ENCODE data around the gene CLDN14. TPM values are rescaled to one million over a fixed set of nuclear protein-coding genes. Genes with fewer than 3 reads are reported as not detected.

Gene CLDN14
- total and polyA plus RNA-seq, 4 experiments from 2014 or later, result not detected

- intact Hi-C loops (cut with micrococcal nuclease), result no loop called here
- no peak overlapping the region for H3K4me3 ChIP-seq (ENCODE audit: low read length in 2 of 2)
These were observed 48.7 kb downstream of the CLDN14 start for GRCh38 chr21:36431252-36431651.

GRCh38 chr21:36430841-36431240, 49.1 kb downstream of the CLDN14 start:
- ChIA-PET POLR2A (ENCODE audit: partially characterized antibody) (no interaction called here), CTCF (ENCODE audit: partially characterized antibody) (interaction anchor here (1.0 kb wide), 1 partner anchor 11 kb away, joined by 3 read pairs; no protein-coding TSS in a partner anchor)
- H3K27ac ChIP-seq (ENCODE audit: low read depth, low read length), result no peak overlapping the region
- H3K4me3 Mint-ChIP-seq, result peak overlapping the region in 4 of 8 donors; percentile 57 to 87 (median 80)
- no peak overlapping the region for H3K27ac Mint-ChIP-seq
- peaks cover 8% of the 10 kb centered on the region for H3K4me1 ChIP-seq (ENCODE audit: insufficient read depth, low read length)
- H3K4me1 Mint-ChIP-seq, result peaks cover 4 to 18% (median 9%) of the 10 kb centered on the region in 4 donors
- no peak for DNase-seq
- no peaks in the 10 kb centered on the region for H3K36me3 Mint-ChIP-seq
- H3K36me3 ChIP-seq (ENCODE audit: insufficient read depth, low read length), result no peaks in the 10 kb centered on the region
- H3K4me3 ChIP-seq (ENCODE audit: low read length in 2 of 2), result no peak overlapping the region
- H3K9me3 Mint-ChIP-seq, result peaks cover 0 to 2% (median 0%) of the 10 kb centered on the region in 8 donors
- no peaks in the 10 kb centered on the region for H3K27me3 ChIP-seq (ENCODE audit: insufficient read depth, low read length)
- H3K9me3 ChIP-seq (ENCODE audit: control insufficient read depth in 1 of 2, low read length in 2 of 2), result no peaks in the 10 kb centered on the region
- intact Hi-C loops (cut with micrococcal nuclease), result no loop called here
- peaks cover 11 to 16% of the 10 kb centered on the region in 2 donors for H3K27me3 Mint-ChIP-seq

More at GRCh38 chr21:36431252-36431651, 48.7 kb downstream of the CLDN14 start:
- H3K4me3 Mint-ChIP-seq, result no peak overlapping the region
- Histone ChIP-seq H3K9me3 (ENCODE audit: control insufficient read depth in 1 of 2, low read length in 2 of 2) (no peaks in the 10 kb centered on the region), H3K27me3 (ENCODE audit: insufficient read depth, low read length) (no peaks in the 10 kb centered on the region), H3K27ac (ENCODE audit: low read depth, low read length) (no peak overlapping the region), H3K4me1 (ENCODE audit: insufficient read depth, low read length) (peaks cover 8% of the 10 kb centered on the region), H3K36me3 (ENCODE audit: insufficient read depth, low read length) (no peaks in the 10 kb centered on the region)
- peaks cover 4 to 18% (median 9%) of the 10 kb centered on the region in 4 donors for H3K4me1 Mint-ChIP-seq
- no peak overlapping the region for H3K27ac Mint-ChIP-seq
- H3K27me3 Mint-ChIP-seq, result peaks cover 11 to 16% of the 10 kb centered on the region in 2 donors
- H3K36me3 Mint-ChIP-seq, result no peaks in the 10 kb centered on the region
- no peak for DNase-seq
- ChIA-PET CTCF (ENCODE audit: partially characterized antibody) (interaction anchor here (1.0 kb wide), 1 partner anchor 11 kb away, joined by 3 read pairs; no protein-coding TSS in a partner anchor), POLR2A (ENCODE audit: partially characterized antibody) (no interaction called here)
- H3K9me3 Mint-ChIP-seq, result peaks cover 0 to 2% (median 0%) of the 10 kb centered on the region in 8 donors

DNA sequence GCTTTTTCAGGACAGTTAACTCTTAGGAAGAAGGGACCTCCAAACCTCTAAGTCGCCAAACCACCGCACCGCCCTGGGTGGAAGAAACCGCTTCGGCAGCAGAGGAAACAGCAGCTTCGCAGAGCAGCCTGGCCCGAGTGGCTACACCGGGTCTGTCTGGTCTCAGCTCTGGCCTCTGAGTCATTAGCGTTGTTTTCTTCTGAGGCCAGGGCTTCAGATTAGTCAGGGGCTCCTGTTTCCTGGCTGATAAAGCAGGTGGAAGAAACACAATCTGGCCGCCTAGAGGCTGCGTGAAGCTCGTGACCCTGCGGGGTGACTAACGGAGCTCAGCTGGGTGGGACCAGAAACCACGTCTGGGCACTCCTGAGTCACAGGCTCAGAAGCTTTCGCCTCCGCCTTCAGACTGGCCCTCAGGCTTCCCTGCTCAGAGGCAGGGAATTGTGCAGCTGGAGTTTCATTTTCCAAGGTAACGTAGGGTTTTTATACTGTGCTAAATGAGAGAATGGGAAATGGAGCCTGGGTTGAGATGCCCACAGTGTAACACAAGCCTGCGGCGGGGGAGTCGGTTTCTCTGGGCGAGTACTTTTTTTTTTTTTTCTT, 49.9 kb downstream of the CLDN14 start:
- H3K27ac ChIP-seq (ENCODE audit: low read depth, low read length), result no peak overlapping the region
- ChIA-PET CTCF (ENCODE audit: partially characterized antibody) (interaction anchor here (1.4 kb wide), 1 partner anchor 9 kb away, joined by 3 read pairs; no protein-coding TSS in a partner anchor), POLR2A (ENCODE audit: partially characterized antibody) (no interaction called here)
- intact Hi-C loops (cut with micrococcal nuclease), result no loop called here
- H3K4me1 ChIP-seq (ENCODE audit: insufficient read depth, low read length), result peaks cover 8% of the 10 kb centered on the region
- H3K36me3 ChIP-seq (ENCODE audit: insufficient read depth, low read length), result no peaks in the 10 kb centered on the region
- Mint-ChIP-seq H3K27me3 (peaks cover 11 to 16% of the 10 kb centered on the region in 2 donors), H3K4me3 (peak overlapping the region; percentile 54 to 87 (median 70)), H3K4me1 (peaks cover 4 to 18% (median 9%) of the 10 kb centered on the region in 4 donors), H3K36me3 (no peaks in the 10 kb centered on the region), H3K9me3 (peaks cover 0 to 1% (median 0%) of the 10 kb centered on the region in 8 donors), H3K27ac (peak overlapping the region in 3 of 7 donors; percentile 40 to 61 (median 47))
- H3K9me3 ChIP-seq (ENCODE audit: control insufficient read depth in 1 of 2, low read length in 2 of 2), result no peaks in the 10 kb centered on the region
- DNase-seq, result peak; percentile 6 to 66 (median 10)
- peak overlapping the region; percentile 6 to 22 for H3K4me3 ChIP-seq (ENCODE audit: low read length in 2 of 2)
- H3K27me3 ChIP-seq (ENCODE audit: insufficient read depth, low read length), result no peaks in the 10 kb centered on the region

GRCh38 chr21:36428761-36429432, 51.0 kb downstream of the CLDN14 start:
- no peak overlapping the region for H3K4me3 ChIP-seq (ENCODE audit: low read length in 2 of 2)
- ChIA-PET CTCF (ENCODE audit: partially characterized antibody) (interaction anchor here (0.6 to 1.4 kb wide), 2 partner anchors 8 to 19 kb away, joined by 3 read pairs; no protein-coding TSS in a partner anchor), POLR2A (ENCODE audit: partially characterized antibody) (no interaction called here)
- Mint-ChIP-seq H3K27me3 (peaks cover 8 to 16% of the 10 kb centered on the region in 2 donors), H3K4me1 (peaks cover 4 to 18% (median 9%) of the 10 kb centered on the region in 4 donors), H3K36me3 (no peaks in the 10 kb centered on the region), H3K4me3 (peak overlapping the region in 4 of 8 donors; percentile 8 to 67 (median 30)), H3K27ac (peak overlapping the region in 2 of 7 donors; percentile 17 to 77), H3K9me3 (no peaks in the 10 kb centered on the region)
- H3K27me3 ChIP-seq (ENCODE audit: insufficient read depth, low read length), result no peaks in the 10 kb centered on the region
- peaks cover 8% of the 10 kb centered on the region for H3K4me1 ChIP-seq (ENCODE audit: insufficient read depth, low read length)
- no peaks in the 10 kb centered on the region for H3K36me3 ChIP-seq (ENCODE audit: insufficient read depth, low read length)
- H3K27ac ChIP-seq (ENCODE audit: low read depth, low read length), result no peak overlapping the region
- H3K9me3 ChIP-seq (ENCODE audit: control insufficient read depth in 1 of 2, low read length in 2 of 2), result no peaks in the 10 kb centered on the region
- DNase-seq, result no peak
- intact Hi-C loops (cut with micrococcal nuclease), result no loop called here

DNA sequence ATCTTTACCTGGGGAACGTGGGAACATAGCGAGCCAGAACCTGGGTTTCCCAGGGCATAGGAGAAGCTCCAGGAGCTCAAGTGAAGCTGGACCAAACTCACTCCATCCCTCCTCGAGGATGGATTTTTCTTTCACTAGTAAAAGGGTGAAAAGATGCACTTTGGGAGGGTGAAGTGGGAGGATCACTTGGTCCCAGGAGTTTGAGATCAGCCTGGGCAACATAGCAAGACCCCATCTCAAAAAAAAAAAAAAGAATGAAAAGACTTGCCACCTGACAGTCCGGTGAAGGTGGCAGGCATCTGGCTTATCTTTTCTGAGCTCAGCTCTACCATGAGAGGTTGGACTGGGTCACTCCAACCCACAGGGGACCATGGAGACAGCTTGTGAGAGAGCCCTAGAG, 52.4 kb downstream of the CLDN14 start:
- Histone ChIP-seq H3K9me3 (ENCODE audit: control insufficient read depth in 1 of 2, low read length in 2 of 2) (no peaks in the 10 kb centered on the region), H3K27me3 (ENCODE audit: insufficient read depth, low read length) (no peaks in the 10 kb centered on the region), H3K36me3 (ENCODE audit: insufficient read depth, low read length) (no peaks in the 10 kb centered on the region), H3K4me1 (ENCODE audit: insufficient read depth, low read length) (peaks cover 8% of the 10 kb centered on the region), H3K4me3 (ENCODE audit: low read length in 2 of 2) (no peak overlapping the region), H3K27ac (ENCODE audit: low read depth, low read length) (no peak overlapping the region)
- ChIA-PET CTCF (ENCODE audit: partially characterized antibody) (interaction anchor here (1.2 kb wide), 1 partner anchor 13 kb away, joined by 5 read pairs; no protein-coding TSS in a partner anchor), POLR2A (ENCODE audit: partially characterized antibody) (no interaction called here)
- Mint-ChIP-seq H3K9me3 (no peaks in the 10 kb centered on the region), H3K4me1 (peaks cover 4 to 18% (median 9%) of the 10 kb centered on the region in 4 donors), H3K27ac (no peak overlapping the region), H3K27me3 (peaks cover 7 to 8% of the 10 kb centered on the region in 2 donors), H3K4me3 (no peak overlapping the region), H3K36me3 (no peaks in the 10 kb centered on the region)
- intact Hi-C loops (cut with micrococcal nuclease), result no loop called here
- no peak for DNase-seq

GRCh38 chr21:36425286-36425685, 54.6 kb downstream of the CLDN14 start:
- Mint-ChIP-seq H3K36me3 (no peaks in the 10 kb centered on the region), H3K4me1 (peaks cover under 1 to 12% (median 5%) of the 10 kb centered on the region in 4 donors), H3K27ac (no peak overlapping the region), H3K9me3 (no peaks in the 10 kb centered on the region), H3K4me3 (no peak overlapping the region), H3K27me3 (peaks cover 0 to 3% of the 10 kb centered on the region in 2 donors)
- intact Hi-C loops (cut with micrococcal nuclease), result no loop called here
- POLR2A ChIA-PET (ENCODE audit: partially characterized antibody), result no interaction called here
- Histone ChIP-seq H3K9me3 (ENCODE audit: control insufficient read depth in 1 of 2, low read length in 2 of 2) (no peaks in the 10 kb centered on the region), H3K27me3 (ENCODE audit: insufficient read depth, low read length) (no peaks in the 10 kb centered on the region), H3K4me1 (ENCODE audit: insufficient read depth, low read length) (peaks cover 2% of the 10 kb centered on the region), H3K27ac (ENCODE audit: low read depth, low read length) (no peak overlapping the region), H3K4me3 (ENCODE audit: low read length in 2 of 2) (no peak overlapping the region), H3K36me3 (ENCODE audit: insufficient read depth, low read length) (no peaks in the 10 kb centered on the region)
- CTCF ChIA-PET (ENCODE audit: partially characterized antibody), result no interaction called here
- DNase-seq, result no peak

GRCh38 chr21:36424592-36424991, 55.3 kb downstream of the CLDN14 start:
- Histone ChIP-seq H3K27me3 (ENCODE audit: insufficient read depth, low read length) (no peaks in the 10 kb centered on the region), H3K4me1 (ENCODE audit: insufficient read depth, low read length) (no peaks in the 10 kb centered on the region), H3K36me3 (ENCODE audit: insufficient read depth, low read length) (no peaks in the 10 kb centered on the region), H3K27ac (ENCODE audit: low read depth, low read length) (no peak overlapping the region), H3K9me3 (ENCODE audit: control insufficient read depth in 1 of 2, low read length in 2 of 2) (no peaks in the 10 kb centered on the region), H3K4me3 (ENCODE audit: low read length in 2 of 2) (no peak overlapping the region)
- ChIA-PET POLR2A (ENCODE audit: partially characterized antibody) (no interaction called here), CTCF (ENCODE audit: partially characterized antibody) (no interaction called here)
- intact Hi-C loops (cut with micrococcal nuclease), result no loop called here
- no peaks in the 10 kb centered on the region for H3K36me3 Mint-ChIP-seq
- H3K9me3 Mint-ChIP-seq, result no peaks in the 10 kb centered on the region
- no peak overlapping the region for H3K27ac Mint-ChIP-seq
- DNase-seq, result no peak
- H3K4me1 Mint-ChIP-seq, result peaks cover 0 to 5% (median under 1%) of the 10 kb centered on the region in 4 donors
- H3K4me3 Mint-ChIP-seq, result no peak overlapping the region
- H3K27me3 Mint-ChIP-seq, result peaks cover 0 to 2% of the 10 kb centered on the region in 2 donors
